HG03135 (cell line): ENCODE data around the gene AKAIN1.

Source experiments
- ATAC-seq: cut with Tn5 transposase; IDR thresholded peaks from one replicate; pipeline ENCODE4 v1.9.1; 2021; ENCODE audit warnings: mild to moderate bottlenecking, moderate library complexity; ENCODE audit not compliant: unreplicated experiment

AKAIN1 gene

GRCh38 chr18:5197032-5197434 lies at the start of gene AKAIN1:
TSS of gene AKAIN1 (minus strand) at chr18:5197257. CDS start at chr18:5197053, 204 bp downstream.
- no peak for ATAC-seq

GRCh38 chr18:5244941-5245340 lies 47.9 kb upstream of the AKAIN1 start:
- ATAC-seq = no peak

- ATAC-seq = no peak
These were observed 42.4 kb upstream of the AKAIN1 start for GRCh38 chr18:5239447-5239846.

- ATAC-seq = peak; percentile 49
These were observed 41.4 kb upstream of the AKAIN1 start for GRCh38 chr18:5238371-5238976.

- ATAC-seq = peak; percentile 94
These were observed 40.8 kb upstream of the AKAIN1 start for GRCh38 chr18:5237723-5238370.

GRCh38 chr18:5237083-5237722 lies 40.1 kb upstream of the AKAIN1 start:
- peak; percentile 34 for ATAC-seq

- ATAC-seq = no peak
These were observed 17.7 kb upstream of the AKAIN1 start for GRCh38 chr18:5214583-5215351.

- ATAC-seq = no peak
These were observed 10.6 kb upstream of the AKAIN1 start for GRCh38 chr18:5207471-5208150.

- ATAC-seq = no peak
These were observed 1.3 kb upstream of the AKAIN1 start for GRCh38 chr18:5198311-5198710.

GRCh38 chr18:5197461-5197860 lies 404 bp upstream of the AKAIN1 start:
- ATAC-seq = no peak

GRCh38 chr18:5196253-5197031 lies 615 bp downstream of the AKAIN1 start:
- ATAC-seq = no peak

GRCh38 chr18:5195656-5196055 lies 1.4 kb downstream of the AKAIN1 start:
- no peak for ATAC-seq

- ATAC-seq = no peak
These were observed 16.8 kb downstream of the AKAIN1 start for GRCh38 chr18:5180254-5180653.

- no peak for ATAC-seq
These were observed 18.5 kb downstream of the AKAIN1 start for GRCh38 chr18:5178519-5178918.

- ATAC-seq = peak; percentile 82
These were observed 21.7 kb downstream of the AKAIN1 start for GRCh38 chr18:5175378-5175777.

- no peak for ATAC-seq
These were observed 23.4 kb downstream of the AKAIN1 start for GRCh38 chr18:5173646-5174045.

- ATAC-seq = no peak
These were observed 23.8 kb downstream of the AKAIN1 start for GRCh38 chr18:5173236-5173635.

GRCh38 chr18:5167831-5168230 lies 29.2 kb downstream of the AKAIN1 start:
- ATAC-seq = no peak

- ATAC-seq = no peak
These were observed 30.3 kb downstream of the AKAIN1 start for GRCh38 chr18:5166606-5167280.

GRCh38 chr18:5164903-5165302 lies 32.2 kb downstream of the AKAIN1 start:
- no peak for ATAC-seq
